K562 (cell line): Measurements from ENCODE around the gene B3GNT4.
"Not testable (repeated sequence)": the region's sequence is repeated elsewhere in the genome, so short reads cannot be mapped to it uniquely, and the experiment has no call there.

Source experiments
- EHMT2 ChIP-seq: fragments of 450-650 bp; IDR thresholded peaks from 2 replicates; pipeline ENCODE4 v1.6.1; 2018; ENCODE audit warnings: antibody characterized with exemption
- EP300 ChIP-seq: IDR thresholded peaks from 2 replicates; pipeline ENCODE4 v1.6.1; 2012; ENCODE audit warnings: low read length, improper control_type of control experiment
- HMGN3 ChIP-seq: IDR thresholded peaks from 2 replicates; pipeline ENCODE4 v1.6.1; 2011; ENCODE audit warnings: borderline replicate concordance, low read depth, mild to moderate bottlenecking, mixed read lengths, low read length; ENCODE audit not compliant: insufficient read length; ENCODE audit errors: extremely low read depth
- MAFK ChIP-seq: IDR thresholded peaks from 2 replicates; pipeline ENCODE4 v1.6.1; 2011; ENCODE audit warnings: low read length, improper control_type of control experiment
- NR1H2 ChIP-seq: sonication (generic); formaldehyde crosslinking; IDR thresholded peaks from 2 replicates; pipeline ENCODE4 v1.4.0; 2020; ENCODE audit warnings: mild to moderate bottlenecking, missing genetic modification reagents
- PHF8 ChIP-seq: fragments of 200-600 bp; sonication (generic); IDR thresholded peaks from 2 replicates; pipeline ENCODE4 v1.6.1; 2012; ENCODE audit warnings: mixed run types, mild to moderate bottlenecking, inconsistent platforms, low read length, moderate library complexity, borderline replicate concordance
- POLR2AphosphoS2 ChIP-seq: IDR thresholded peaks from 2 replicates; pipeline ENCODE4 v1.6.1; 2012; ENCODE audit warnings: low read length, improper control_type of control experiment
- RFX1 ChIP-seq: fragments of 450-650 bp; IDR thresholded peaks from 2 replicates; pipeline ENCODE4 v1.6.1; 2016; ENCODE audit warnings: mild to moderate bottlenecking, moderate library complexity
- SP1 ChIP-seq: sonication (generic); formaldehyde crosslinking; IDR thresholded peaks from 2 replicates; pipeline ENCODE4 v1.8.1; 2022; ENCODE audit warnings: mild to moderate bottlenecking, missing genetic modification reagents
- TAL1 ChIP-seq: fragments of 450-650 bp; IDR thresholded peaks from 2 replicates; pipeline ENCODE4 v1.6.1; 2016; ENCODE audit warnings: mild to moderate bottlenecking
- TBP ChIP-seq: optimal IDR thresholded peaks from 2 replicates; pipeline ENCODE3; 2011; ENCODE audit warnings: low read depth, low read length, improper control_type of control experiment
- TF ChIP-seq, protein P1 (sequence below), 3 experiments: IDR thresholded peaks in 2 of 3; conservative IDR thresholded peaks in 1 of 3; 2 replicates each; pipeline ENCODE4 v1.5.1; 2011 to 2012; ENCODE audit warnings: low read length in 3 of 3, mild to moderate bottlenecking in 3 of 3, control low read depth in 2 of 3, improper control_type of control experiment in 1 of 3, inconsistent platforms in 1 of 3, low read depth in 1 of 3, mixed read lengths in 1 of 3, moderate library complexity in 1 of 3; ENCODE audit not compliant: insufficient read depth in 2 of 3
- TF ChIP-seq, protein P2 (sequence below): fragments of 450-650 bp; IDR thresholded peaks from 2 replicates; pipeline ENCODE4 v1.6.1; 2016; ENCODE audit warnings: mild to moderate bottlenecking

DNA sequence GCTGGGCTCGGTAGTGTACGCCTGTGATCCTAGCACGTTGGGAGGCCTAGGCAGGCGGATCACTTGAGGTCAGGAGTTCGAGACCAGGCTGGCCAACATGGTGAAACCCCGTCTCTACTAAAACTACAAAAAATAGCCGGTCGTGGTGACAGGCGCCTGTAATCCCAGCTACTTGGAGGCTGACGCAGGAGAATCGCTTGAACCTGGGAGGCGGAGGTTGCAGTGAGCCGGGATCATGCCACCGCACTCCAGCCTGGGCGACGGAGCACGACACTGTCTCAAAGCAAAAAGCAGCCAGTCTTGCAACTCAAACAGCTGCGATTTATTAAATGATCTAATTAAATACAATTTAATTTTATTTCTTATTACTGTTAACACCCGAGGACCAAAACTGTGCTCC is 698 bp upstream of the B3GNT4 start:
- TF ChIP-seq, protein P1, sequence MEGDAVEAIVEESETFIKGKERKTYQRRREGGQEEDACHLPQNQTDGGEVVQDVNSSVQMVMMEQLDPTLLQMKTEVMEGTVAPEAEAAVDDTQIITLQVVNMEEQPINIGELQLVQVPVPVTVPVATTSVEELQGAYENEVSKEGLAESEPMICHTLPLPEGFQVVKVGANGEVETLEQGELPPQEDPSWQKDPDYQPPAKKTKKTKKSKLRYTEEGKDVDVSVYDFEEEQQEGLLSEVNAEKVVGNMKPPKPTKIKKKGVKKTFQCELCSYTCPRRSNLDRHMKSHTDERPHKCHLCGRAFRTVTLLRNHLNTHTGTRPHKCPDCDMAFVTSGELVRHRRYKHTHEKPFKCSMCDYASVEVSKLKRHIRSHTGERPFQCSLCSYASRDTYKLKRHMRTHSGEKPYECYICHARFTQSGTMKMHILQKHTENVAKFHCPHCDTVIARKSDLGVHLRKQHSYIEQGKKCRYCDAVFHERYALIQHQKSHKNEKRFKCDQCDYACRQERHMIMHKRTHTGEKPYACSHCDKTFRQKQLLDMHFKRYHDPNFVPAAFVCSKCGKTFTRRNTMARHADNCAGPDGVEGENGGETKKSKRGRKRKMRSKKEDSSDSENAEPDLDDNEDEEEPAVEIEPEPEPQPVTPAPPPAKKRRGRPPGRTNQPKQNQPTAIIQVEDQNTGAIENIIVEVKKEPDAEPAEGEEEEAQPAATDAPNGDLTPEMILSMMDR (IDR thresholded peaks at IDR 0.05 in 2 of 3, conservative IDR thresholded peaks at IDR 0.05 in 1 of 3; ENCODE audit: insufficient read depth in 2 of 3, low read depth in 1 of 3, low read length in 3 of 3) = not testable (repeated sequence)
- not testable (repeated sequence) for TF ChIP-seq SP1, TBP, RFX1, NR1H2, MAFK, EHMT2, EP300, HMGN3, TAL1, PHF8, POLR2AphosphoS2
- TF ChIP-seq, protein P2, sequence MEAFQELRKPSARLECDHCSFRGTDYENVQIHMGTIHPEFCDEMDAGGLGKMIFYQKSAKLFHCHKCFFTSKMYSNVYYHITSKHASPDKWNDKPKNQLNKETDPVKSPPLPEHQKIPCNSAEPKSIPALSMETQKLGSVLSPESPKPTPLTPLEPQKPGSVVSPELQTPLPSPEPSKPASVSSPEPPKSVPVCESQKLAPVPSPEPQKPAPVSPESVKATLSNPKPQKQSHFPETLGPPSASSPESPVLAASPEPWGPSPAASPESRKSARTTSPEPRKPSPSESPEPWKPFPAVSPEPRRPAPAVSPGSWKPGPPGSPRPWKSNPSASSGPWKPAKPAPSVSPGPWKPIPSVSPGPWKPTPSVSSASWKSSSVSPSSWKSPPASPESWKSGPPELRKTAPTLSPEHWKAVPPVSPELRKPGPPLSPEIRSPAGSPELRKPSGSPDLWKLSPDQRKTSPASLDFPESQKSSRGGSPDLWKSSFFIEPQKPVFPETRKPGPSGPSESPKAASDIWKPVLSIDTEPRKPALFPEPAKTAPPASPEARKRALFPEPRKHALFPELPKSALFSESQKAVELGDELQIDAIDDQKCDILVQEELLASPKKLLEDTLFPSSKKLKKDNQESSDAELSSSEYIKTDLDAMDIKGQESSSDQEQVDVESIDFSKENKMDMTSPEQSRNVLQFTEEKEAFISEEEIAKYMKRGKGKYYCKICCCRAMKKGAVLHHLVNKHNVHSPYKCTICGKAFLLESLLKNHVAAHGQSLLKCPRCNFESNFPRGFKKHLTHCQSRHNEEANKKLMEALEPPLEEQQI = not testable (repeated sequence)
